Uterus (tissue), 2 donors: ENCODE results near the gene FKBP2.

Experiments
- CTCF ChIP-seq, 4 experiments: fragments of 200-600 bp in 2 of 4; fragments of 450-650 bp in 2 of 4; sonication (generic) in 2 of 4; IDR thresholded peaks; one replicate each; pipeline ENCODE4 v1.5.1; 2016 to 2019; ENCODE audit warnings: antibody characterized with exemption in 4 of 4, mild to moderate bottlenecking in 2 of 4, moderate library complexity in 1 of 4
- POLR2A ChIP-seq, 2 donors: fragments of 450-650 bp; IDR thresholded peaks; one replicate each; pipeline ENCODE4 v1.6.1; 2016; ENCODE audit warnings: antibody characterized with exemption in 2 of 2, mild to moderate bottlenecking in 1 of 2, moderate library complexity in 1 of 2

- TF ChIP-seq CTCF (IDR thresholded peaks at IDR 0.05) (no peak), POLR2A (IDR thresholded peaks at IDR 0.05) (no peak)
These were observed 31.4 kb upstream of the FKBP2 start for GRCh38 chr11:64209563-64209843.
